HG03045 (cell line): ENCODE results near the gene USP3.

Source experiments
- ATAC-seq: cut with Tn5 transposase; IDR thresholded peaks from one replicate; pipeline ENCODE4 v1.9.1; 2021; ENCODE audit warnings: mild to moderate bottlenecking, moderate library complexity; ENCODE audit not compliant: unreplicated experiment

USP3 gene

DNA sequence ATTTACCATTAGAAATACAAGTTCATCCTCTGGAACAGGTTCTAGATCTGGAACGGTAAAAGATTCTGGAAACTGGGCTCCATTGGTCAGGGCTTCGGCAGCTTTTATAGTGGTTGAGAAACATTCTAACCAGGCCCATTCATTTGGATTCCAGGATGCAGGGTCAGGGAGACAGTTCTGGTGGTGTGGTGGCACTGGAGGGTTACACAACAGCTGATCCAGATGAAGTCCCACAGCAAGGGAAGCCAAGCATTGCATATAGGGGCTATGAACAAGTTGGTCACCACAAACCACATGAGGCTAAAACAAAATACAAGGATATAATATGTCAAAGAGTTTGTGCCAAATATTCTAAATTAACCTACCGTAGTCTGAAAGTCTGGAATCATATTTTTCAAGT, 135.8 kb downstream of the USP3 start:
- ATAC-seq: no peak
